Cardiac muscle cell (in vitro differentiated cells and primary cell): ENCODE measurements around the gene ARID1A. TPM values are rescaled to one million over a fixed set of nuclear protein-coding genes. Genes with fewer than 3 reads are reported as not detected.

Experiments used
- DNase-seq, 2 donors: peaks; one replicate each; pipeline versions ENCODE4 v3.0.0 to v3.0.0-alpha.2; 2010 to 2017; ENCODE audit warnings: low read depth in 1 of 2, low spot score in 1 of 2
- H3K27ac ChIP-seq: fragments of 200-600 bp; sonication (generic); 2 replicates; pipeline ENCODE4 v1.5.1; 2016
- H3K27me3 ChIP-seq: fragments of 200-600 bp; sonication (generic); 2 replicates; pipeline ENCODE4 v1.6.0; 2016; ENCODE audit warnings: control low read depth
- H3K36me3 ChIP-seq: fragments of 200-600 bp; sonication (generic); 2 replicates; pipeline ENCODE4 v1.5.1; 2016; ENCODE audit warnings: control low read depth
- H3K4me1 ChIP-seq: fragments of 200-600 bp; sonication (generic); 2 replicates; pipeline ENCODE4 v1.8.1; 2017; ENCODE audit warnings: low read depth, mild to moderate bottlenecking, mixed run types
- H3K4me3 ChIP-seq: fragments of 200-600 bp; sonication (generic); 2 replicates; pipeline ENCODE4 v1.5.1; 2016; ENCODE audit warnings: mild to moderate bottlenecking
- H3K9me3 ChIP-seq: fragments of 200-600 bp; sonication (generic); 2 replicates; pipeline ENCODE4 v1.5.1; 2017; ENCODE audit warnings: low read depth, mild to moderate bottlenecking, control low read depth
- CTCF ChIP-seq: IDR thresholded peaks from 2 replicates; pipeline ENCODE4 v1.5.1; 2012; ENCODE audit warnings: low read depth, mild to moderate bottlenecking, low read length
- polyA plus RNA-seq: library from polyadenylated mRNA; unstranded; fragments of >200 nt; fragmentation: Nextera tagmentation; extraction: Ambion mirVana; gene quantifications from 2 replicates; pipeline ENCODE4 v1.2.1, GENCODE V29; 2016
- total RNA-seq: library from RNA; depleted of rRNA; stranded (reverse); fragments of >200 nt; gene quantifications from 2 replicates; pipeline ENCODE4 v1.2.3, GENCODE V29; 2016

ARID1A gene
- total and polyA plus RNA-seq, 2 experiments from 2014 or later = 28.5 to 93.3 TPM

GRCh38 chr1:26788515-26788785 lies 92.6 kb downstream of the ARID1A start:
- Histone ChIP-seq H3K4me1 (peaks cover 28% of the 10 kb centered on the region), H3K9me3 (no peaks in the 10 kb centered on the region), H3K36me3 (no peaks in the 10 kb centered on the region), H3K27me3 (no peaks in the 10 kb centered on the region), H3K27ac (peak overlapping the region; percentile 98), H3K4me3 (peak overlapping the region; percentile 62)
- TF ChIP-seq CTCF = no peak
- no peak for DNase-seq

GRCh38 chr1:26788836-26789611 lies 93.2 kb downstream of the ARID1A start:
- no peaks in the 10 kb centered on the region for H3K27me3 ChIP-seq
- peak; percentile 85 to 90 for DNase-seq
- no peaks in the 10 kb centered on the region for H3K36me3 ChIP-seq
- peak overlapping the region; percentile 98 for H3K27ac ChIP-seq
- H3K4me1 ChIP-seq = peaks cover 24% of the 10 kb centered on the region
- TF ChIP-seq CTCF = peak; percentile 95
- H3K4me3 ChIP-seq = peak overlapping the region; percentile 62
- H3K9me3 ChIP-seq = no peaks in the 10 kb centered on the region

- no peak for TF ChIP-seq CTCF
- H3K36me3 ChIP-seq = no peaks in the 10 kb centered on the region
- no peaks in the 10 kb centered on the region for H3K9me3 ChIP-seq
- H3K4me1 ChIP-seq = peaks cover 19% of the 10 kb centered on the region
- DNase-seq = no peak
- no peaks in the 10 kb centered on the region for H3K27me3 ChIP-seq
- H3K4me3 ChIP-seq = no peak overlapping the region
- no peak overlapping the region for H3K27ac ChIP-seq
These were observed 93.7 kb downstream of the ARID1A start for GRCh38 chr1:26789612-26789865.

- no peak for TF ChIP-seq CTCF
- Histone ChIP-seq H3K27ac (no peak overlapping the region), H3K27me3 (no peaks in the 10 kb centered on the region), H3K9me3 (no peaks in the 10 kb centered on the region), H3K4me1 (peaks cover 18% of the 10 kb centered on the region), H3K4me3 (no peak overlapping the region), H3K36me3 (no peaks in the 10 kb centered on the region)
- DNase-seq = no peak
These were observed 94.1 kb downstream of the ARID1A start for GRCh38 chr1:26789931-26790330.

GRCh38 chr1:26790551-26790953 lies 94.7 kb downstream of the ARID1A start:
- H3K27ac ChIP-seq = no peak overlapping the region
- no peak overlapping the region for H3K4me3 ChIP-seq
- H3K36me3 ChIP-seq = no peaks in the 10 kb centered on the region
- no peaks in the 10 kb centered on the region for H3K27me3 ChIP-seq
- no peaks in the 10 kb centered on the region for H3K9me3 ChIP-seq
- no peak for DNase-seq
- TF ChIP-seq CTCF = no peak
- H3K4me1 ChIP-seq = peaks cover 18% of the 10 kb centered on the region

- no peak for TF ChIP-seq CTCF
- H3K4me3 ChIP-seq = no peak overlapping the region
- no peaks in the 10 kb centered on the region for H3K9me3 ChIP-seq
- no peak for DNase-seq
- peaks cover 13% of the 10 kb centered on the region for H3K4me1 ChIP-seq
- no peak overlapping the region for H3K27ac ChIP-seq
- no peaks in the 10 kb centered on the region for H3K36me3 ChIP-seq
- H3K27me3 ChIP-seq = no peaks in the 10 kb centered on the region
These were observed 95.3 kb downstream of the ARID1A start for GRCh38 chr1:26791148-26791547.
